Esophagus muscularis mucosa (tissue), 4 donors: ENCODE data around the gene SPDEF.

Experiments
- EP300 ChIP-seq: sonication (generic); formaldehyde crosslinking; IDR thresholded peaks from one replicate; pipeline ENCODE4 v1.6.1; 2017; ENCODE audit warnings: antibody characterized with exemption
- POLR2AphosphoS5 ChIP-seq, 2 donors: sonication (generic); formaldehyde crosslinking; IDR thresholded peaks; one replicate each; pipeline ENCODE4 v1.6.1; 2017; ENCODE audit warnings: antibody characterized with exemption in 2 of 2
- TF ChIP-seq, protein P1 (sequence below), 3 experiments: fragments of 200-600 bp in 2 of 3; fragments of 450-650 bp in 1 of 3; sonication (generic) in 2 of 3; IDR thresholded peaks; one replicate each; pipeline ENCODE4 v1.5.1; 2017 to 2019; ENCODE audit warnings: antibody characterized with exemption in 3 of 3, mild to moderate bottlenecking in 2 of 3, moderate library complexity in 1 of 3

DNA sequence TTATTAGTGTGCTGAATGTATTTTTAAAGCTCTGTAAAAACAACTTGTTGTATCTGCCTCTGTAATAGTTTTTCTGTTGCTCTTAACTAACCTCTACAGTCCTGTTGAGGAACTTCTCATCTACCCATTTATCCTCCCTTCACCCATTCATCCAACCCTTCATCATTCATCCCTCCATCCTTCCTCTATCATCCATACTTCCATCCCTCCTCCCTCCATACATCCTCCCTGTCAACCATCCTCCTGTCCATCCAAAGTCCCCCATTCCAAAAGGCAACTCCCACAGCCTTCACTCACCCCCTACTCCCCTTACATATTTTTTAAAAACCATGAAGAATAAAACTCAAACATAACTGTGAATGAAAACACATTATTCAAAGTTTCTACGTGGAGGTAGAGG is 40.7 kb upstream of the SPDEF start:
- TF ChIP-seq, protein P1, sequence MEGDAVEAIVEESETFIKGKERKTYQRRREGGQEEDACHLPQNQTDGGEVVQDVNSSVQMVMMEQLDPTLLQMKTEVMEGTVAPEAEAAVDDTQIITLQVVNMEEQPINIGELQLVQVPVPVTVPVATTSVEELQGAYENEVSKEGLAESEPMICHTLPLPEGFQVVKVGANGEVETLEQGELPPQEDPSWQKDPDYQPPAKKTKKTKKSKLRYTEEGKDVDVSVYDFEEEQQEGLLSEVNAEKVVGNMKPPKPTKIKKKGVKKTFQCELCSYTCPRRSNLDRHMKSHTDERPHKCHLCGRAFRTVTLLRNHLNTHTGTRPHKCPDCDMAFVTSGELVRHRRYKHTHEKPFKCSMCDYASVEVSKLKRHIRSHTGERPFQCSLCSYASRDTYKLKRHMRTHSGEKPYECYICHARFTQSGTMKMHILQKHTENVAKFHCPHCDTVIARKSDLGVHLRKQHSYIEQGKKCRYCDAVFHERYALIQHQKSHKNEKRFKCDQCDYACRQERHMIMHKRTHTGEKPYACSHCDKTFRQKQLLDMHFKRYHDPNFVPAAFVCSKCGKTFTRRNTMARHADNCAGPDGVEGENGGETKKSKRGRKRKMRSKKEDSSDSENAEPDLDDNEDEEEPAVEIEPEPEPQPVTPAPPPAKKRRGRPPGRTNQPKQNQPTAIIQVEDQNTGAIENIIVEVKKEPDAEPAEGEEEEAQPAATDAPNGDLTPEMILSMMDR (IDR thresholded peaks at IDR 0.05) = no peak
- TF ChIP-seq POLR2AphosphoS5 (IDR thresholded peaks at IDR 0.05) (no peak), EP300 (no peak)
